Smooth muscle cell (in vitro differentiated cells): ENCODE measurements around the gene XIRP1. TPM values are rescaled to one million over a fixed set of nuclear protein-coding genes. Genes with fewer than 3 reads are reported as not detected.

Experiments used
- DNase-seq: peaks from one replicate; lab custom pipeline; 2025; ENCODE audit not compliant: unreplicated experiment; lab: John Stamatoyannopoulos, UW
- H2AFZ ChIP-seq: fragments of 200-600 bp; sonication (generic); 2 replicates; pipeline ENCODE4 v1.6.0; 2016; ENCODE audit warnings: antibody characterized with exemption, low read depth, mild to moderate bottlenecking
- H3F3A ChIP-seq: fragments of 200-600 bp; sonication (generic); 2 replicates; pipeline ENCODE4 v1.6.0; 2017; ENCODE audit warnings: antibody characterized with exemption, low read depth
- H3K27ac ChIP-seq: fragments of 200-600 bp; sonication (generic); 2 replicates; pipeline ENCODE4 v1.5.1; 2016; ENCODE audit warnings: low read depth, mild to moderate bottlenecking
- H3K27me3 ChIP-seq: fragments of 200-600 bp; sonication (generic); 2 replicates; pipeline ENCODE4 v1.6.1; 2016; ENCODE audit warnings: low read depth, mild to moderate bottlenecking
- H3K36me3 ChIP-seq: fragments of 200-600 bp; sonication (generic); 2 replicates; pipeline ENCODE4 v1.5.1; 2016; ENCODE audit warnings: low read depth
- H3K4me1 ChIP-seq: fragments of 200-600 bp; sonication (generic); 2 replicates; pipeline ENCODE4 v1.5.1; 2016; ENCODE audit warnings: low read depth
- H3K4me2 ChIP-seq: fragments of 200-600 bp; sonication (generic); 2 replicates; pipeline ENCODE4 v1.6.0; 2016; ENCODE audit warnings: mild to moderate bottlenecking
- H3K4me3 ChIP-seq: fragments of 200-600 bp; sonication (generic); 2 replicates; pipeline ENCODE4 v1.5.1; 2016; ENCODE audit warnings: mild to moderate bottlenecking
- H3K79me2 ChIP-seq: fragments of 200-600 bp; sonication (generic); 2 replicates; pipeline ENCODE4 v1.6.0; 2016; ENCODE audit warnings: low read depth, mild to moderate bottlenecking
- H3K9ac ChIP-seq: fragments of 200-600 bp; sonication (generic); 2 replicates; pipeline ENCODE4 v1.6.0; 2016; ENCODE audit warnings: low read depth
- H3K9me3 ChIP-seq: fragments of 200-600 bp; sonication (generic); replicated peaks from 2 replicates; pipeline ENCODE4 v1.5.1; 2016; ENCODE audit warnings: low read depth
- H4K20me1 ChIP-seq: fragments of 200-600 bp; sonication (generic); 2 replicates; pipeline ENCODE4 v1.6.0; 2016; ENCODE audit warnings: low read depth
- WGBS: methylation state at CpG from one replicate; pipeline ENCODE4 v1.1.7; 2016; ENCODE audit warnings: low lambda C conversion rate; 5-methylcytosine and 5-hydroxymethylcytosine counted together
- polyA plus RNA-seq: library from polyadenylated mRNA; unstranded; fragments of >200 nt; fragmentation: Nextera tagmentation; extraction: Ambion mirVana; gene quantifications from 2 replicates; pipeline ENCODE4 v1.2.1, GENCODE V29; 2016
- total RNA-seq: library from RNA; depleted of rRNA; stranded (reverse); fragments of >200 nt; gene quantifications from 2 replicates; pipeline ENCODE4 v1.2.3, GENCODE V29; 2014
- TF ChIP-seq, protein P1 (sequence below): fragments of 200-600 bp; sonication (generic); IDR thresholded peaks from 2 replicates; pipeline ENCODE4 v1.5.1; 2017; ENCODE audit warnings: borderline replicate concordance, mild to moderate bottlenecking, antibody characterized with exemption; ENCODE audit not compliant: insufficient read depth, poor library complexity, severe bottlenecking

Gene XIRP1
- total and polyA plus RNA-seq, 2 experiments from 2014 or later = 0.13 to 0.75 TPM

DNA sequence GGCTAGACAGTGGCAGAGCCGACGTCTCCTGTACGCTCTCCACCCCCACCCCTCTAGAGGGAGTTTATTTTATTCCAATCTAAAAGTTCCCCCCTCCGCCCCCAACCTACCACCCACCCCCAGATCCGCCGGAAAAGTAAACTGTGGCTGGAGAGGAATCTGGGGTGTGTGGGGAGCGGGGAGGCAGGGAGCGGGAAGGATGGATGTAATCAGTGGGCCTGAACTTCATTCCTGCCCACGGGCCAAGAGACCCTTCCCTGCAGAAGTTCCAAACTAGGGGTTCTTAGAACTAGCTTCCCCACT is 38.5 kb downstream of the XIRP1 start:
- no peaks in the 10 kb centered on the region for H3K27me3 ChIP-seq
- peaks cover 44% of the 10 kb centered on the region for H4K20me1 ChIP-seq
- H3K4me3 ChIP-seq = peak overlapping the region; percentile 80
- peaks cover 37% of the 10 kb centered on the region for H3K79me2 ChIP-seq
- DNase-seq = no peak
- no peaks in the 10 kb centered on the region for H3K36me3 ChIP-seq
- TF ChIP-seq, protein P1, sequence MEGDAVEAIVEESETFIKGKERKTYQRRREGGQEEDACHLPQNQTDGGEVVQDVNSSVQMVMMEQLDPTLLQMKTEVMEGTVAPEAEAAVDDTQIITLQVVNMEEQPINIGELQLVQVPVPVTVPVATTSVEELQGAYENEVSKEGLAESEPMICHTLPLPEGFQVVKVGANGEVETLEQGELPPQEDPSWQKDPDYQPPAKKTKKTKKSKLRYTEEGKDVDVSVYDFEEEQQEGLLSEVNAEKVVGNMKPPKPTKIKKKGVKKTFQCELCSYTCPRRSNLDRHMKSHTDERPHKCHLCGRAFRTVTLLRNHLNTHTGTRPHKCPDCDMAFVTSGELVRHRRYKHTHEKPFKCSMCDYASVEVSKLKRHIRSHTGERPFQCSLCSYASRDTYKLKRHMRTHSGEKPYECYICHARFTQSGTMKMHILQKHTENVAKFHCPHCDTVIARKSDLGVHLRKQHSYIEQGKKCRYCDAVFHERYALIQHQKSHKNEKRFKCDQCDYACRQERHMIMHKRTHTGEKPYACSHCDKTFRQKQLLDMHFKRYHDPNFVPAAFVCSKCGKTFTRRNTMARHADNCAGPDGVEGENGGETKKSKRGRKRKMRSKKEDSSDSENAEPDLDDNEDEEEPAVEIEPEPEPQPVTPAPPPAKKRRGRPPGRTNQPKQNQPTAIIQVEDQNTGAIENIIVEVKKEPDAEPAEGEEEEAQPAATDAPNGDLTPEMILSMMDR = no peak
- peaks cover 34% of the 10 kb centered on the region for H3F3A ChIP-seq
- peak overlapping the region; percentile 56 for H3K9ac ChIP-seq
- H3K27ac ChIP-seq = peak overlapping the region; percentile 97
- peaks cover 27% of the 10 kb centered on the region for H3K4me1 ChIP-seq
- H3K9me3 ChIP-seq = no peaks in the 10 kb centered on the region
- WGBS = 3% methylated on average over 4 of the region's 9 CpGs
- peak overlapping the region; percentile 77 for H3K4me2 ChIP-seq
- no peak overlapping the region for H2AFZ ChIP-seq

DNA sequence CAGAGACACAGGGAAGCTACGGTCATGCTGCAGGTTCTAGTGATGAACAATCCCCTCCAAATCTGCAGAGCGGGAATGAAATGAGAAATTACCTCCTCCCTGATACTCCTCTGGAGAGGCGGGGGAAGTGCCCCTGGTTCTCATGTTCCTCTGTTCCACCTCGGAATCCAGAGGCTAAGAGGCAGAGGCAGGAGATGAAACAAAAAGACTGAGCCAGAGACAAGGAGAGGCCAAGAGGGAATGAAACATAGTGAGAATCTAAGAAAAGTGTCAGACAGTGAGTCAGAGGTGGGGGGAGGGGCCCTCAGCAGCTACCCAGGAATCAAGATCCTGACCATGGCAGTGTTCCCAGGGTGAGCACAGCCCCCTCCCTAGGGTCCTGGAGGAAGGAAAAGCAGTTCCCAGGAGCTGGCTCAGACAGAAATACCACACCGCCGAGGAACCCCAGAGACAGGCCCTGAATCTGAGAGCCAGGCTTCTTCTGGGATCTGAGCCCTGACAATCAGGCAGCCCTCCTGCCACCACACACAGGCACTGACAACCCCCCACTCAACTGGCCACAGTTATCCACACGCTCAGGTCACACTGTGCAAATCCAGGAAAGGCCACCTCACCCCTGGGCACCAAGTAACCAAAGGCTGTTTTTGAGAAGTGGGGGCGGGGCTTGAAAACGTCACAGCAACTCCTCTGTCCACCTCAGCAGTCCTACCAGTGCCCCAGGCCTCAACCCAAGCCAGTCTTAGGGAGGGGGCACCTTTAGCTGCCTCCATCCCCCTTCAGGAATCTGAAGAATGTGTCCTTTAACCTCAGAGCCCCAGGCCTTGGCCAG is 41.4 kb downstream of the XIRP1 start:
- no peaks in the 10 kb centered on the region for H3K9me3 ChIP-seq
- peak; percentile 86 for DNase-seq
- H2AFZ ChIP-seq = no peak overlapping the region
- peak overlapping the region; percentile 100 for H3K9ac ChIP-seq
- no peaks in the 10 kb centered on the region for H3K27me3 ChIP-seq
- H3K27ac ChIP-seq = peak overlapping the region; percentile 97
- H3F3A ChIP-seq = peaks cover 57% of the 10 kb centered on the region
- WGBS = 2% methylated on average over 9 of the region's 9 CpGs
- peaks cover 34% of the 10 kb centered on the region for H3K4me1 ChIP-seq
- H4K20me1 ChIP-seq = peaks cover 73% of the 10 kb centered on the region
- TF ChIP-seq, protein P1 = no peak
- H3K4me3 ChIP-seq = peak overlapping the region; percentile 80
- peak overlapping the region; percentile 87 for H3K4me2 ChIP-seq
- H3K79me2 ChIP-seq = peaks cover 57% of the 10 kb centered on the region
- no peaks in the 10 kb centered on the region for H3K36me3 ChIP-seq

- peaks cover 65% of the 10 kb centered on the region for H3K79me2 ChIP-seq
- H3K27me3 ChIP-seq = no peaks in the 10 kb centered on the region
- DNase-seq = no peak
- H2AFZ ChIP-seq = no peak overlapping the region
- TF ChIP-seq, protein P1 = no peak
- peak overlapping the region; percentile 100 for H3K9ac ChIP-seq
- WGBS = 23% methylated on average over 5 of the region's 5 CpGs
- peaks cover 6% of the 10 kb centered on the region for H3K36me3 ChIP-seq
- H3K4me1 ChIP-seq = peaks cover 34% of the 10 kb centered on the region
- peaks cover 64% of the 10 kb centered on the region for H3F3A ChIP-seq
- H4K20me1 ChIP-seq = peaks cover 80% of the 10 kb centered on the region
- H3K27ac ChIP-seq = peak overlapping the region; percentile 97
- H3K9me3 ChIP-seq = no peaks in the 10 kb centered on the region
- peak overlapping the region; percentile 87 for H3K4me2 ChIP-seq
- peak overlapping the region; percentile 80 for H3K4me3 ChIP-seq
These were observed 42.1 kb downstream of the XIRP1 start for GRCh38 chr3:39150148-39150802.
